SU-DHL-6 (cell line): ENCODE measurements around the gene ZNF512B.
"Not testable (repeated sequence)": the region's sequence is repeated elsewhere in the genome, so short reads cannot be mapped to it uniquely, and the experiment has no call there.

ENCODE experiments used
- H2AFZ ChIP-seq: fragments of 200-600 bp; sonication (generic); 2 replicates; pipeline ENCODE4 v1.6.1; 2014; ENCODE audit warnings: low read depth, mild to moderate bottlenecking, moderate library complexity, mixed read lengths, antibody characterized with exemption, low read length; ENCODE audit not compliant: severe bottlenecking
- H3F3A ChIP-seq: fragments of 200-600 bp; shearing (Covaris generic); 2 replicates; pipeline ENCODE4 v1.6.0; 2016; ENCODE audit warnings: antibody characterized with exemption, mild to moderate bottlenecking; ENCODE audit not compliant: insufficient read depth
- H3K27ac ChIP-seq: fragments of 200-600 bp; sonication (generic); 2 replicates; pipeline ENCODE4 v1.5.1; 2016; ENCODE audit warnings: low read depth, mild to moderate bottlenecking, low read length, moderate library complexity, mixed read lengths
- H3K27me3 ChIP-seq: fragments of 200-600 bp; sonication (generic), shearing (Covaris generic); 2 replicates; pipeline ENCODE4 v1.6.0; 2014; ENCODE audit warnings: mild to moderate bottlenecking, low read length
- H3K36me3 ChIP-seq: fragments of 200-600 bp; sonication (generic); 2 replicates; pipeline ENCODE4 v1.6.1; 2014; ENCODE audit warnings: mild to moderate bottlenecking, low read length, mixed read lengths
- H3K4me2 ChIP-seq: fragments of 300-600, 200-600 bp; shearing (Covaris generic), sonication (generic); 2 replicates; pipeline ENCODE4 v1.6.0; 2014; ENCODE audit warnings: low read length, low read depth, mild to moderate bottlenecking; ENCODE audit not compliant: poor library complexity, severe bottlenecking
- H3K4me3 ChIP-seq: fragments of 200-600 bp; sonication (generic); 2 replicates; pipeline ENCODE4 v1.5.1; 2014; ENCODE audit warnings: antibody characterized with exemption, low read length, mild to moderate bottlenecking, mixed read lengths; ENCODE audit not compliant: insufficient read depth, poor library complexity, severe bottlenecking
- H3K79me2 ChIP-seq: fragments of 200-600 bp; sonication (generic); 2 replicates; pipeline ENCODE4 v1.6.1; 2014; ENCODE audit warnings: mild to moderate bottlenecking, low read length, moderate library complexity; ENCODE audit not compliant: insufficient read depth
- H3K9ac ChIP-seq: fragments of 200-600 bp; sonication (generic); 2 replicates; pipeline ENCODE4 v1.7.0; 2014; ENCODE audit warnings: mild to moderate bottlenecking, low read length
- H3K9me2 ChIP-seq: fragments of 200-600 bp; sonication (generic); replicated peaks from 2 replicates; pipeline ENCODE4 v1.6.1; 2014; ENCODE audit warnings: low read length; ENCODE audit not compliant: insufficient read depth
- H3K9me3 ChIP-seq: fragments of 200-600 bp; sonication (generic); 2 replicates; pipeline ENCODE4 v1.6.1; 2014; ENCODE audit warnings: low read length, mixed read lengths; ENCODE audit not compliant: insufficient read depth
- H4K20me1 ChIP-seq: fragments of 200-600 bp; sonication (generic); 2 replicates; pipeline ENCODE4 v1.6.1; 2014; ENCODE audit warnings: low read depth, mild to moderate bottlenecking, antibody characterized with exemption, low read length, moderate library complexity, mixed read lengths
- CTCF ChIP-seq: fragments of 200-600 bp; sonication (generic); IDR thresholded peaks from one replicate; pipeline ENCODE4 v1.5.1; 2017; ENCODE audit warnings: antibody characterized with exemption, mild to moderate bottlenecking, low read length, moderate library complexity; ENCODE audit not compliant: insufficient read depth, poor library complexity, severe bottlenecking
- EZH2phosphoT487 ChIP-seq: fragments of 200-600 bp; sonication (generic), shearing (Covaris generic); conservative IDR thresholded peaks from 2 replicates; pipeline ENCODE4 v1.6.1; 2018; ENCODE audit warnings: mild to moderate bottlenecking, antibody characterized with exemption, low read length, moderate library complexity, mixed read lengths

ZNF512B gene

GRCh38 chr20:63917811-63918210 is 51.9 kb downstream of the ZNF512B start:
- Histone ChIP-seq H3K9me2 (no peaks in the 10 kb centered on the region), H4K20me1 (no peaks in the 10 kb centered on the region; the same call in 1 of the 2 replicates), H3F3A (0 out of 2 replicates have a peak, but pooled peaks cover 4% of the 10 kb centered on the region), H3K9me3 (0 out of 2 replicates have a peak, but pooled peaks cover 5% of the 10 kb centered on the region), H3K36me3 (no peaks in the 10 kb centered on the region), H2AFZ (no peak overlapping the region), H3K27me3 (no peaks in the 10 kb centered on the region), H3K79me2 (peaks cover 65% of the 10 kb centered on the region), H3K27ac (no peak overlapping the region), H3K9ac (no peak overlapping the region), H3K4me2 (no peak overlapping the region), H3K4me3 (no peak overlapping the region)
- TF ChIP-seq EZH2phosphoT487, result no peak
- no peak for TF ChIP-seq CTCF

GRCh38 chr20:63916371-63916939 is 53.3 kb downstream of the ZNF512B start:
- H3K36me3 ChIP-seq, H3K4me2 ChIP-seq, H3K9ac ChIP-seq, H3K27me3 ChIP-seq, H3K9me2 ChIP-seq, H3K4me3 ChIP-seq, H3K9me3 ChIP-seq, H3K27ac ChIP-seq, H4K20me1 ChIP-seq, H2AFZ ChIP-seq, H3F3A ChIP-seq: not testable (repeated sequence)
- peaks cover 69% of the 10 kb centered on the region for H3K79me2 ChIP-seq

GRCh38 chr20:63915471-63915870 is 54.3 kb downstream of the ZNF512B start:
- H3K9ac ChIP-seq, result no peak overlapping the region
- no peaks in the 10 kb centered on the region for H3K36me3 ChIP-seq
- H2AFZ ChIP-seq, result no peak overlapping the region
- H3K27ac ChIP-seq, result no peak overlapping the region
- H3K27me3 ChIP-seq, result no peaks in the 10 kb centered on the region
- H3F3A ChIP-seq, result 0 out of 2 replicates have a peak, but pooled peaks cover 4% of the 10 kb centered on the region
- H4K20me1 ChIP-seq, result no peaks in the 10 kb centered on the region; the same call in 1 of the 2 replicates
- TF ChIP-seq CTCF (no peak), EZH2phosphoT487 (no peak)
- H3K79me2 ChIP-seq, result peaks cover 74% of the 10 kb centered on the region
- 0 out of 2 replicates have a peak, but pooled peaks cover 5% of the 10 kb centered on the region for H3K9me3 ChIP-seq
- no peak overlapping the region for H3K4me3 ChIP-seq
- H3K4me2 ChIP-seq, result no peak overlapping the region
- no peaks in the 10 kb centered on the region for H3K9me2 ChIP-seq

- Histone ChIP-seq H4K20me1 (no peaks in the 10 kb centered on the region; the same call in 1 of the 2 replicates), H3K4me2 (no peak overlapping the region), H3K79me2 (peaks cover 88% of the 10 kb centered on the region), H3K27ac (no peak overlapping the region), H3K9ac (no peak overlapping the region), H3K4me3 (no peak overlapping the region), H3K36me3 (no peaks in the 10 kb centered on the region), H3K9me2 (no peaks in the 10 kb centered on the region), H3K27me3 (no peaks in the 10 kb centered on the region), H3F3A (0 out of 2 replicates have a peak, but pooled peaks cover 4% of the 10 kb centered on the region), H3K9me3 (0 out of 2 replicates have a peak, but pooled peaks cover 5% of the 10 kb centered on the region), H2AFZ (no peak overlapping the region)
- TF ChIP-seq CTCF, result no peak
- no peak for TF ChIP-seq EZH2phosphoT487
These were observed 56.0 kb downstream of the ZNF512B start for GRCh38 chr20:63913768-63914167.
